Duodenal mucosa (tissue), 2 donors: Measurements from ENCODE around the gene ADCY5.

Source experiments
- H3K27ac ChIP-seq: one replicate; pipeline ENCODE4 v1.7.0; 2013; ENCODE audit warnings: low read depth, low read length
- H3K27me3 ChIP-seq, 2 donors: one replicate each; pipeline ENCODE4 v1.7.0; 2013; ENCODE audit warnings: low read length in 2 of 2, control low read depth in 1 of 2; ENCODE audit not compliant: insufficient read depth in 2 of 2, control insufficient read depth in 1 of 2
- H3K36me3 ChIP-seq, 2 donors: one replicate each; pipeline ENCODE4 v1.7.0; 2013; ENCODE audit warnings: low read length in 2 of 2, control low read depth in 1 of 2; ENCODE audit not compliant: insufficient read depth in 2 of 2, control insufficient read depth in 1 of 2
- H3K4me1 ChIP-seq, 2 donors: one replicate each; pipeline ENCODE4 v1.7.0; 2013; ENCODE audit warnings: low read length in 2 of 2, control low read depth in 1 of 2; ENCODE audit not compliant: insufficient read depth in 2 of 2, control insufficient read depth in 1 of 2
- H3K4me3 ChIP-seq, 2 donors: one replicate each; pipeline ENCODE4 v1.7.0; 2013; ENCODE audit warnings: low read length in 2 of 2, low read depth in 1 of 2
- H3K9ac ChIP-seq, 2 donors: one replicate each; pipeline ENCODE4 v1.7.0; 2013; ENCODE audit warnings: low read length in 2 of 2, low read depth in 1 of 2
- H3K9me3 ChIP-seq, 2 donors: one replicate each; pipeline ENCODE4 v1.7.0; 2013; ENCODE audit warnings: low read length in 2 of 2, control low read depth in 1 of 2; ENCODE audit not compliant: control insufficient read depth in 1 of 2

Gene ADCY5

GRCh38 chr3:123290962-123291361 lies 157.9 kb downstream of the ADCY5 start:
- Histone ChIP-seq H3K4me1 (no peaks in the 10 kb centered on the region), H3K9ac (no peak overlapping the region), H3K9me3 (no peaks in the 10 kb centered on the region), H3K27me3 (no peaks in the 10 kb centered on the region), H3K36me3 (no peaks in the 10 kb centered on the region), H3K27ac (no peak overlapping the region), H3K4me3 (no peak overlapping the region)

GRCh38 chr3:123290107-123290930 lies 158.6 kb downstream of the ADCY5 start:
- no peaks in the 10 kb centered on the region for H3K9me3 ChIP-seq
- H3K4me3 ChIP-seq = no peak overlapping the region
- no peak overlapping the region for H3K27ac ChIP-seq
- no peaks in the 10 kb centered on the region for H3K4me1 ChIP-seq
- no peaks in the 10 kb centered on the region for H3K36me3 ChIP-seq
- H3K9ac ChIP-seq = no peak overlapping the region
- no peaks in the 10 kb centered on the region for H3K27me3 ChIP-seq

GRCh38 chr3:123289391-123290106 lies 159.3 kb downstream of the ADCY5 start:
- Histone ChIP-seq H3K4me3 (no peak overlapping the region), H3K4me1 (no peaks in the 10 kb centered on the region), H3K9me3 (no peaks in the 10 kb centered on the region), H3K36me3 (no peaks in the 10 kb centered on the region), H3K9ac (no peak overlapping the region), H3K27me3 (no peaks in the 10 kb centered on the region), H3K27ac (no peak overlapping the region)

GRCh38 chr3:123287962-123288302 lies 161.0 kb downstream of the ADCY5 start:
- Histone ChIP-seq H3K9ac (no peak overlapping the region), H3K4me1 (no peaks in the 10 kb centered on the region), H3K27ac (no peak overlapping the region), H3K36me3 (no peaks in the 10 kb centered on the region), H3K9me3 (no peaks in the 10 kb centered on the region), H3K4me3 (no peak overlapping the region), H3K27me3 (no peaks in the 10 kb centered on the region)

GRCh38 chr3:123287051-123287961 lies 161.6 kb downstream of the ADCY5 start:
- H3K36me3 ChIP-seq = no peaks in the 10 kb centered on the region
- H3K9me3 ChIP-seq = no peaks in the 10 kb centered on the region
- H3K27ac ChIP-seq = no peak overlapping the region

GRCh38 chr3:123286308-123287023 lies 162.4 kb downstream of the ADCY5 start:
- Histone ChIP-seq H3K4me3 (no peak overlapping the region), H3K36me3 (no peaks in the 10 kb centered on the region), H3K9me3 (no peaks in the 10 kb centered on the region), H3K9ac (no peak overlapping the region), H3K4me1 (no peaks in the 10 kb centered on the region), H3K27ac (no peak overlapping the region), H3K27me3 (no peaks in the 10 kb centered on the region)

More at GRCh38 chr3:123287051-123287961, 161.6 kb downstream of the ADCY5 start:
- Histone ChIP-seq H3K27me3 (no peaks in the 10 kb centered on the region), H3K4me3 (no peak overlapping the region), H3K9ac (no peak overlapping the region), H3K4me1 (no peaks in the 10 kb centered on the region)

GRCh38 chr3:123285931-123286307 lies 163.0 kb downstream of the ADCY5 start:
- H3K36me3 ChIP-seq = no peaks in the 10 kb centered on the region
- H3K27me3 ChIP-seq = no peaks in the 10 kb centered on the region
- H3K9me3 ChIP-seq = no peaks in the 10 kb centered on the region

GRCh38 chr3:123285479-123285878 lies 163.4 kb downstream of the ADCY5 start:
- no peak overlapping the region for H3K27ac ChIP-seq
- H3K4me1 ChIP-seq = no peaks in the 10 kb centered on the region
- H3K4me3 ChIP-seq = no peak overlapping the region
- H3K36me3 ChIP-seq = no peaks in the 10 kb centered on the region
- no peak overlapping the region for H3K9ac ChIP-seq
- H3K9me3 ChIP-seq = no peaks in the 10 kb centered on the region
- H3K27me3 ChIP-seq = no peaks in the 10 kb centered on the region

More at GRCh38 chr3:123285931-123286307, 163.0 kb downstream of the ADCY5 start:
- no peak overlapping the region for H3K9ac ChIP-seq
- no peaks in the 10 kb centered on the region for H3K4me1 ChIP-seq
- no peak overlapping the region for H3K27ac ChIP-seq
- H3K4me3 ChIP-seq = no peak overlapping the region

- H3K4me1 ChIP-seq = no peaks in the 10 kb centered on the region
- H3K4me3 ChIP-seq = no peak overlapping the region
- H3K36me3 ChIP-seq = no peaks in the 10 kb centered on the region
- H3K27me3 ChIP-seq = no peaks in the 10 kb centered on the region
- H3K9me3 ChIP-seq = no peaks in the 10 kb centered on the region
- H3K27ac ChIP-seq = no peak overlapping the region
- H3K9ac ChIP-seq = no peak overlapping the region
Measured at GRCh38 chr3:123285066-123285465, 163.8 kb downstream of the ADCY5 start.
